HL-60 (cell line): ENCODE measurements around the gene TMSB15C.
"Not testable (repeated sequence)": the region's sequence is repeated elsewhere in the genome, so short reads cannot be mapped to it uniquely, and the experiment has no call there.

Experiments used
- CTCF ChIP-seq: IDR thresholded peaks from one replicate; pipeline ENCODE4 v1.5.1; 2011; ENCODE audit warnings: low read length, control low read depth, inconsistent platforms; ENCODE audit not compliant: insufficient read depth
- POLR2AphosphoS5 ChIP-seq: IDR thresholded peaks from 2 replicates; pipeline ENCODE4 v1.6.1; 2012; ENCODE audit warnings: low read depth

GRCh38 chrX:104077854-104078253, 1.8 kb upstream of the TMSB15C start:
- not testable (repeated sequence) for TF ChIP-seq CTCF, POLR2AphosphoS5
